Measurements from ENCODE around the gene OSBPL3.

The OSBPL3 gene

GRCh38 chr7:24949884-24950283, 30.1 kb downstream of the OSBPL3 start:
- DNase-seq = no peak

- DNase-seq = no peak
Measured at GRCh38 chr7:24948739-24949138, 31.2 kb downstream of the OSBPL3 start.

- no peak for DNase-seq
Measured at GRCh38 chr7:24946467-24946866, 33.5 kb downstream of the OSBPL3 start.

- DNase-seq = no peak
Measured at GRCh38 chr7:24945899-24946298, 34.1 kb downstream of the OSBPL3 start.

GRCh38 chr7:24943096-24943948, 36.7 kb downstream of the OSBPL3 start:
- DNase-seq = no peak

- DNase-seq = no peak
Measured at GRCh38 chr7:24942226-24942625, 37.8 kb downstream of the OSBPL3 start.

GRCh38 chr7:24939416-24939815, 40.6 kb downstream of the OSBPL3 start:
- DNase-seq = peak; percentile 76 to 93 (median 92)

- no peak for DNase-seq
Measured at GRCh38 chr7:24936121-24936824, 43.7 kb downstream of the OSBPL3 start.

GRCh38 chr7:24933298-24933697, 46.7 kb downstream of the OSBPL3 start:
- DNase-seq = no peak

GRCh38 chr7:24932815-24933214, 47.2 kb downstream of the OSBPL3 start:
- DNase-seq = no peak

- DNase-seq = no peak
Measured at GRCh38 chr7:24932389-24932788, 47.6 kb downstream of the OSBPL3 start.

GRCh38 chr7:24931844-24932243, 48.1 kb downstream of the OSBPL3 start:
- no peak for DNase-seq

- no peak for DNase-seq
Measured at GRCh38 chr7:24930856-24931255, 49.1 kb downstream of the OSBPL3 start.

GRCh38 chr7:24926623-24927524, 53.1 kb downstream of the OSBPL3 start:
- no peak for DNase-seq

- no peak for DNase-seq
Measured at GRCh38 chr7:24924375-24924774, 55.6 kb downstream of the OSBPL3 start.

GRCh38 chr7:24923172-24923865, 56.7 kb downstream of the OSBPL3 start:
- DNase-seq = no peak

- DNase-seq = no peak
Measured at GRCh38 chr7:24922099-24922773, 57.7 kb downstream of the OSBPL3 start.

- no peak for DNase-seq
Measured at GRCh38 chr7:24921362-24921679, 58.7 kb downstream of the OSBPL3 start.

- DNase-seq = peak; percentile 33 to 74 (median 69)
Measured at GRCh38 chr7:24920451-24921361, 59.3 kb downstream of the OSBPL3 start.

GRCh38 chr7:24917510-24918239, 62.3 kb downstream of the OSBPL3 start:
- DNase-seq = peak; percentile 60 to 82 (median 62)
